ENCODE data around the gene SERPINE1. TPM values are rescaled to one million over a fixed set of nuclear protein-coding genes. Genes with fewer than 3 reads are reported as not detected.

Gene SERPINE1
- total RNA-seq, 1 donor from 2014 or later: 88.2 TPM

GRCh38 chr7:101151908-101152651 lies 25.2 kb downstream of the SERPINE1 start:
- DNase-seq (ENCODE audit: low read depth in 2 of 2): no peak

GRCh38 chr7:101153969-101154692 lies 27.2 kb downstream of the SERPINE1 start, which contains the start of gene AP1S1:
Gene AP1S1, plus strand, starts transcription at chr7:101154476. Its CDS starts 39 bp downstream, at chr7:101154515.
- DNase-seq (ENCODE audit: low read depth in 2 of 2): peak; percentile 87 to 95

GRCh38 chr7:101154693-101155102 lies 27.8 kb downstream of the SERPINE1 start:
- no peak for DNase-seq (ENCODE audit: low read depth in 2 of 2)

- no peak for DNase-seq (ENCODE audit: low read depth in 2 of 2)
Measured at GRCh38 chr7:101155303-101155702, 28.4 kb downstream of the SERPINE1 start.

- no peak for DNase-seq (ENCODE audit: low read depth in 2 of 2)
Measured at GRCh38 chr7:101156277-101156676, 29.4 kb downstream of the SERPINE1 start.

GRCh38 chr7:101156866-101157589 lies 30.1 kb downstream of the SERPINE1 start:
- no peak for DNase-seq (ENCODE audit: low read depth in 2 of 2)

- DNase-seq (ENCODE audit: low read depth in 2 of 2): peak in 1 of 2 donors; percentile 41
Measured at GRCh38 chr7:101159696-101160674, 33.1 kb downstream of the SERPINE1 start.

- no peak for DNase-seq (ENCODE audit: low read depth in 2 of 2)
Measured at GRCh38 chr7:101160910-101161309, 34.0 kb downstream of the SERPINE1 start.

- DNase-seq (ENCODE audit: low read depth in 2 of 2): no peak
Measured at GRCh38 chr7:101161692-101162471, 35.0 kb downstream of the SERPINE1 start.

- peak in 1 of 2 donors; percentile 52 for DNase-seq (ENCODE audit: low read depth in 2 of 2)
Measured at GRCh38 chr7:101162551-101163278, 35.8 kb downstream of the SERPINE1 start.

GRCh38 chr7:101163279-101164070 lies 36.6 kb downstream of the SERPINE1 start:
- DNase-seq (ENCODE audit: low read depth in 2 of 2): no peak

- DNase-seq (ENCODE audit: low read depth in 2 of 2): peak in 1 of 2 donors; percentile 60
Measured at GRCh38 chr7:101164071-101164840, 37.4 kb downstream of the SERPINE1 start.

GRCh38 chr7:101165075-101165957 lies 38.4 kb downstream of the SERPINE1 start, which contains the start of gene VGF:
Gene VGF, minus strand, starts transcription at chr7:101165569. Its CDS starts 726 bp downstream, at chr7:101164843.
- peak; percentile 70 to 93 for DNase-seq (ENCODE audit: low read depth in 2 of 2)

GRCh38 chr7:101165958-101166647 lies 39.2 kb downstream of the SERPINE1 start:
- no peak for DNase-seq (ENCODE audit: low read depth in 2 of 2)

GRCh38 chr7:101166648-101166908 lies 39.7 kb downstream of the SERPINE1 start:
- no peak for DNase-seq (ENCODE audit: low read depth in 2 of 2)
